B cell (primary cell): ENCODE measurements around the gene MAP2K7. TPM values are rescaled to one million over a fixed set of nuclear protein-coding genes. Genes with fewer than 3 reads are reported as not detected.

Experiments
- ATAC-seq: fragments of 200-7000 bp; cut with Tn5 transposase; one replicate; pipeline ENCODE4 v1.10.0; 2021; ENCODE audit warnings: low read depth, mild to moderate bottlenecking, moderate number of reproducible peaks, moderate library complexity
- CTCF ChIA-PET: fragments of 350-600 bp; sonication (Branson Sonifier 250); formaldehyde crosslinking; loops from one replicate; lab custom pipeline; 2021; ENCODE audit warnings: antibody characterized with exemption, inconsistent platforms; lab: Charles Lee
- POLR2A ChIA-PET: fragments of 350-600 bp; sonication (Branson Sonifier 250); formaldehyde crosslinking; loops from one replicate; lab custom pipeline; 2021; ENCODE audit warnings: antibody characterized with exemption; lab: Charles Lee
- DNase-seq: peaks from one replicate; pipeline ENCODE4 v3.0.0; 2013
- H2AFZ ChIP-seq: 2 replicates; pipeline ENCODE4 v1.6.1; 2012; ENCODE audit warnings: mild to moderate bottlenecking, low read depth, low read length; ENCODE audit not compliant: insufficient read depth, poor library complexity, severe bottlenecking
- H3K27ac ChIP-seq, 2 donors: 1 replicate in 1 of 2; 2 replicates in 1 of 2; pipeline ENCODE4 v1.5.1; 2012 to 2013; ENCODE audit warnings: low read length in 2 of 2, mild to moderate bottlenecking in 2 of 2, moderate library complexity in 1 of 2
- H3K27me3 ChIP-seq, 4 experiments: fragments of 200-600 bp in 1 of 4; sonication (generic) in 1 of 4; replicated peaks in 1 of 4; 1 replicate in 2 of 4; 2 replicates in 2 of 4; pipeline versions ENCODE4 v1.6.1 to v1.7.0; 2013 to 2016; ENCODE audit warnings: low read length in 3 of 4, mild to moderate bottlenecking in 2 of 4, mixed read lengths in 1 of 4, moderate library complexity in 1 of 4; ENCODE audit not compliant: insufficient read depth in 4 of 4, control insufficient read depth in 3 of 4; ENCODE audit errors: control extremely low read depth in 1 of 4
- H3K36me3 ChIP-seq, 2 experiments: replicated peaks in 1 of 2; 1 replicate in 1 of 2; 2 replicates in 1 of 2; pipeline versions ENCODE4 v1.6.1 to v1.7.1; 2013; ENCODE audit warnings: low read length in 1 of 2; ENCODE audit not compliant: insufficient read depth in 2 of 2, control insufficient read depth in 1 of 2; ENCODE audit errors: control extremely low read depth in 1 of 2, extremely low read depth in 1 of 2
- H3K4me1 ChIP-seq, 2 donors: fragments of 200-600 bp in 1 of 2; sonication (generic) in 1 of 2; 1 replicate in 1 of 2; 2 replicates in 1 of 2; pipeline versions ENCODE4 v1.5.1 to v1.6.1; 2013 to 2017; ENCODE audit warnings: low read length in 2 of 2; ENCODE audit not compliant: control insufficient read depth in 2 of 2, insufficient read depth in 2 of 2
- H3K4me2 ChIP-seq: replicated peaks from 2 replicates; pipeline ENCODE3; 2012; ENCODE audit warnings: mild to moderate bottlenecking, low read depth, low read length; ENCODE audit not compliant: poor library complexity, severe bottlenecking
- H3K4me3 ChIP-seq, 5 experiments: fragments of 200-600 bp in 1 of 5; sonication (generic) in 1 of 5; 1 replicate in 3 of 5; 2 replicates in 2 of 5; pipeline versions ENCODE4 v1.5.1 to v1.7.0; 2011 to 2016; ENCODE audit warnings: low read length in 4 of 5, mild to moderate bottlenecking in 4 of 5, low read depth in 2 of 5, control low read depth in 1 of 5, moderate library complexity in 1 of 5; ENCODE audit not compliant: insufficient read depth in 1 of 5; ENCODE audit errors: control extremely low read depth in 1 of 5, extremely low read depth in 1 of 5
- H3K79me2 ChIP-seq: fragments of 200-600 bp; sonication (generic); one replicate; pipeline ENCODE4 v1.6.0; 2016; ENCODE audit warnings: low read length; ENCODE audit not compliant: control insufficient read depth, insufficient read depth
- H3K9ac ChIP-seq: fragments of 200-600 bp; sonication (generic); 2 replicates; pipeline ENCODE4 v1.6.1; 2017; ENCODE audit warnings: mild to moderate bottlenecking, low read length, moderate library complexity
- H3K9me3 ChIP-seq, 3 donors: one replicate each; pipeline versions ENCODE4 v1.6.1 to v1.7.1; 2013; ENCODE audit warnings: low read length in 2 of 3; ENCODE audit not compliant: control insufficient read depth in 2 of 3, insufficient read depth in 1 of 3; ENCODE audit errors: control extremely low read depth in 1 of 3
- H4K20me1 ChIP-seq: 2 replicates; pipeline ENCODE4 v1.6.0; 2012; ENCODE audit warnings: mild to moderate bottlenecking, low read length; ENCODE audit not compliant: insufficient read depth, control insufficient read depth, poor library complexity, severe bottlenecking
- H3K27ac Mint-ChIP-seq: one replicate; pipeline ENCODE4 v1.8.0; 2021; ENCODE audit warnings: mixed read lengths
- H3K27me3 Mint-ChIP-seq: one replicate; pipeline ENCODE4 v1.8.0; 2021; ENCODE audit warnings: mixed read lengths
- H3K4me1 Mint-ChIP-seq: one replicate; pipeline ENCODE4 v1.8.0; 2021; ENCODE audit warnings: mixed read lengths
- H3K4me3 Mint-ChIP-seq: one replicate; pipeline ENCODE4 v1.8.0; 2021; ENCODE audit warnings: mixed read lengths
- H3K9me3 Mint-ChIP-seq: one replicate; pipeline ENCODE4 v1.8.0; 2022; ENCODE audit warnings: mixed read lengths; ENCODE audit not compliant: insufficient read depth
- EZH2 ChIP-seq: IDR thresholded peaks from 2 replicates; pipeline ENCODE4 v1.6.1; 2012; ENCODE audit warnings: borderline replicate concordance, low read depth, mild to moderate bottlenecking, moderate library complexity, low read length; ENCODE audit not compliant: insufficient read depth, poor library complexity, severe bottlenecking
- WGBS: methylation state at CpG from one replicate; pipeline ENCODE4 v1.1.5; 2013; ENCODE audit warnings: missing lambda C conversion rate; ENCODE audit not compliant: insufficient coverage; 5-methylcytosine and 5-hydroxymethylcytosine counted together
- intact Hi-C: fragments of 100-400 bp; cut with micrococcal nuclease; formaldehyde crosslinking; loops from one replicate; pipeline ENCODE4 v1.10.0; 2022
- polyA plus RNA-seq: library from polyadenylated mRNA; depleted of rRNA; stranded (reverse); fragments of >200 nt; gene quantifications from 2 replicates; pipeline ENCODE4 v1.2.3, GENCODE V29; 2012
- total RNA-seq, 2 donors: library from RNA; stranded (reverse); fragments of 120-200 nt in 1 of 2; gene quantifications; 1 replicate in 1 of 2; 2 replicates in 1 of 2; pipeline versions ENCODE4 v1.2.3 to v1.2.4, GENCODE V29; 2013 to 2022
- TF ChIP-seq, protein P1 (sequence below): fragments of 200-600 bp; IDR thresholded peaks from one replicate; pipeline ENCODE4 v1.8.0; 2022; ENCODE audit warnings: antibody characterized with exemption, mild to moderate bottlenecking

Gene MAP2K7
- total and polyA plus RNA-seq, 2 donors (not counting 1 experiment from before 2014, with no cell fraction given), result 56.0 to 71.9 TPM

DNA sequence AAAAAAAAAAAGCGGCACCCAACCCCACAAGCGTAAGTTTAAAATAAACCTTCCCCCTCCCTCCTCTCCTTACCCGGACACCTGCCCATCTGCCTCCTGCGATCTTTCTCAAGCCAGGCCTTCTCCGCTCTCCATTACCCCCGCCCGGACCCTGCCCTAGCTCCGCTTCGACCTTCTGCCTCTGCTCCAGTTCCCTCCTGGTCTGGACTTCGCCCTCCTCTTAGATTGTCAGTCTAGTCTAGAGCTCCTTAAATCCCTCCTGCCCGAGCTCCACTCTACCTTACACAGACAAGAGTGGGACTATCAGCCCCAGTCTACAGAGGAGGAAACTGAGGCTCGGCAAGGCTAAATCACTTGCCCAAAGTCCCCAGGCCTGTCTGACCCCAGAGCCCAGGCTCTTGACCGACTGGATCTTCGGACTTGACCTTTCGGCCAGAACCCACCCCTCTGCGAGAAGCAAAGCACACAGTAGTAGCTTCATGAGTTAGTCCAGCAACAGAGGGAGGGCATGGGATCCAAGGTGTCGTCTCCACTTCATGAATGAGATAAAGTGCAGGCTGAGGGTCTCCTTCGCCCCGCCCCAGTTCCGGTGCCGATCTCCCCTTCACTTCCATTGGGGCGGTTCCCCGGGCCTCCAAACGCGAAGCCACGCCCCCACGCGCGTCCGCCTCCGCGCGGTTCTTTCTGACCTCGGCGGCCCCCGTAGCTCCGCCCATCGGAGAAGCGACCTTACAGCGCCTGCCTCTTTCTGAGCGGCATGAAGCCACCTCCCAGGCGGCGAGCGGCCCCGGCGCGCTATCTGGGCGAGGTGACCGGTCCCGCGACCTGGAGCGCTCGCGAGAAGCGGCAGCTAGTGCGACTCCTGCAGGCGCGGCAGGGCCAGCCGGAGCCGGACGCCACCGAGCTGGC, 16.2 kb downstream of the MAP2K7 start, which contains the start of gene SNAPC2:
SNAPC2 (plus strand) TSS at position 729 of the 909 bp plus-strand sequence; CDS start at position 758, 29 bp downstream.
- peaks cover 0 to 13% of the 10 kb centered on the region in 2 experiments for H3K36me3 ChIP-seq
- TF ChIP-seq EZH2, result no peak
- TF ChIP-seq, protein P1, sequence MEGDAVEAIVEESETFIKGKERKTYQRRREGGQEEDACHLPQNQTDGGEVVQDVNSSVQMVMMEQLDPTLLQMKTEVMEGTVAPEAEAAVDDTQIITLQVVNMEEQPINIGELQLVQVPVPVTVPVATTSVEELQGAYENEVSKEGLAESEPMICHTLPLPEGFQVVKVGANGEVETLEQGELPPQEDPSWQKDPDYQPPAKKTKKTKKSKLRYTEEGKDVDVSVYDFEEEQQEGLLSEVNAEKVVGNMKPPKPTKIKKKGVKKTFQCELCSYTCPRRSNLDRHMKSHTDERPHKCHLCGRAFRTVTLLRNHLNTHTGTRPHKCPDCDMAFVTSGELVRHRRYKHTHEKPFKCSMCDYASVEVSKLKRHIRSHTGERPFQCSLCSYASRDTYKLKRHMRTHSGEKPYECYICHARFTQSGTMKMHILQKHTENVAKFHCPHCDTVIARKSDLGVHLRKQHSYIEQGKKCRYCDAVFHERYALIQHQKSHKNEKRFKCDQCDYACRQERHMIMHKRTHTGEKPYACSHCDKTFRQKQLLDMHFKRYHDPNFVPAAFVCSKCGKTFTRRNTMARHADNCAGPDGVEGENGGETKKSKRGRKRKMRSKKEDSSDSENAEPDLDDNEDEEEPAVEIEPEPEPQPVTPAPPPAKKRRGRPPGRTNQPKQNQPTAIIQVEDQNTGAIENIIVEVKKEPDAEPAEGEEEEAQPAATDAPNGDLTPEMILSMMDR, result no peak
- H4K20me1 ChIP-seq, result peaks cover 54% of the 10 kb centered on the region
- ChIA-PET CTCF (interaction anchor here (0.9 to 3.8 kb wide), 8 partner anchors 9 to 290 kb away, joined by 3 to 28 read pairs (median 6); partner anchors contain the start of genes MAP2K7, PET100 and TIMM44), POLR2A (interaction anchor here (0.5 to 2.8 kb wide), 12 partner anchors 8 to 472 kb away, joined by 3 to 29 read pairs (median 6); partner anchors contain the start of genes MAP2K7 and TIMM44)
- Mint-ChIP-seq H3K4me3 (peak within 1 kb of the TSS; percentile 95), H3K4me1 (peaks cover 48% of the 10 kb centered on the region), H3K9me3 (no peaks in the 10 kb centered on the region), H3K27me3 (peaks cover 22% of the 10 kb centered on the region), H3K27ac (peak within 1 kb of the TSS; percentile 96)
- peak within 1 kb of the TSS; percentile 73 to 74 for H3K27ac ChIP-seq
- peak; percentile 56 for ATAC-seq
- WGBS, result 5% methylated on average over 61 of the region's 62 CpGs
- H3K4me1 ChIP-seq, result peaks cover 57 to 61% of the 10 kb centered on the region in 2 donors
- H3K4me2 ChIP-seq, result peak within 1 kb of the TSS; percentile 93
- peaks cover 6% of the 10 kb centered on the region for H3K79me2 ChIP-seq
- intact Hi-C loops, result loop anchor here (1.0 kb wide), 7 partner anchors 17 to 398 kb away; partner anchors contain the start of genes ELAVL1, MAP2K7, MCOLN1 and TIMM44
- H3K4me3 ChIP-seq, result peak within 1 kb of the TSS; percentile 55 to 84 (median 75)
- DNase-seq, result peak; percentile 99
- H2AFZ ChIP-seq, result peak within 1 kb of the TSS; percentile 92
- H3K27me3 ChIP-seq, result peaks cover 0 to 42% (median 24%) of the 10 kb centered on the region in 4 experiments
- H3K9ac ChIP-seq, result peak within 1 kb of the TSS; percentile 72
- H3K9me3 ChIP-seq, result peaks cover 0 to 28% (median 0%) of the 10 kb centered on the region in 3 donors
